Endodermal cell (in vitro differentiated cells): Measurements from ENCODE around the gene CYP11A1. TPM values are rescaled to one million over a fixed set of nuclear protein-coding genes. Genes with fewer than 3 reads are reported as not detected.

ENCODE experiments used
- DNase-seq: peaks from one replicate; pipeline ENCODE4 v3.0.0-alpha.2; 2017
- H3K27ac ChIP-seq: 2 replicates; pipeline ENCODE4 v1.5.1; 2013; ENCODE audit warnings: mild to moderate bottlenecking, low read depth, low read length, moderate library complexity
- H3K27me3 ChIP-seq: 2 replicates; pipeline ENCODE4 v1.6.1; 2013; ENCODE audit warnings: mild to moderate bottlenecking, low read length, moderate library complexity; ENCODE audit not compliant: insufficient read depth, control insufficient read depth, poor library complexity, severe bottlenecking
- H3K36me3 ChIP-seq: 2 replicates; pipeline ENCODE4 v1.7.0; 2013; ENCODE audit warnings: mild to moderate bottlenecking, low read length, moderate library complexity; ENCODE audit not compliant: control insufficient read depth, insufficient read depth
- H3K4me1 ChIP-seq: one replicate; pipeline ENCODE4 v1.7.0; 2013; ENCODE audit warnings: low read length; ENCODE audit not compliant: control insufficient read depth, insufficient read depth
- H3K4me3 ChIP-seq: 2 replicates; pipeline ENCODE4 v1.5.1; 2013; ENCODE audit warnings: mild to moderate bottlenecking, low read length, moderate library complexity
- H3K9ac ChIP-seq: 2 replicates; pipeline ENCODE4 v1.6.1; 2013; ENCODE audit warnings: mild to moderate bottlenecking, low read length, moderate library complexity; ENCODE audit not compliant: poor library complexity, severe bottlenecking; ENCODE audit errors: extremely low read depth
- H3K9me3 ChIP-seq: 2 replicates; pipeline ENCODE4 v1.6.1; 2013; ENCODE audit warnings: mild to moderate bottlenecking, low read length, moderate library complexity; ENCODE audit not compliant: control insufficient read depth
- H3K27ac Mint-ChIP-seq: 2 replicates; pipeline ENCODE4 v1.8.0; 2020; ENCODE audit warnings: mixed read lengths
- H3K27me3 Mint-ChIP-seq: 2 replicates; pipeline ENCODE4 v1.8.0; 2021; ENCODE audit warnings: mild to moderate bottlenecking, mixed read lengths; ENCODE audit not compliant: insufficient read depth
- H3K36me3 Mint-ChIP-seq: 2 replicates; pipeline ENCODE4 v1.8.0; 2020; ENCODE audit warnings: low read depth, mixed read lengths
- H3K4me1 Mint-ChIP-seq: 2 replicates; pipeline ENCODE4 v1.8.0; 2020; ENCODE audit warnings: mixed read lengths
- H3K4me3 Mint-ChIP-seq: 2 replicates; pipeline ENCODE4 v1.8.0; 2020; ENCODE audit warnings: mild to moderate bottlenecking, moderate library complexity, mixed read lengths
- H3K9me3 Mint-ChIP-seq: 2 replicates; pipeline ENCODE4 v1.8.0; 2020; ENCODE audit warnings: mild to moderate bottlenecking, mixed read lengths
- CTCF ChIP-seq: fragments of 200-600 bp; sonication (generic); conservative IDR thresholded peaks from 2 replicates; pipeline ENCODE4 v1.5.0; 2021; ENCODE audit warnings: antibody characterized with exemption, mild to moderate bottlenecking
- WGBS, 2 experiments: methylation state at CpG; one replicate each; pipeline versions ENCODE4 v1.1.5 to v1.1.7; 2013; ENCODE audit warnings: missing lambda C conversion rate in 2 of 2, mixed read lengths in 1 of 2; ENCODE audit not compliant: insufficient coverage in 1 of 2, insufficient read length in 1 of 2; 5-methylcytosine and 5-hydroxymethylcytosine counted together
- total RNA-seq, 2 donors: library from RNA; stranded (reverse); fragmentation: NEBNext Ultra II Directional in 1 of 2; extraction: Animal tissue kit (Norgen Biotek cat#: 25700) in 1 of 2; gene quantifications; 2 replicates in 1 of 2; 3 replicates in 1 of 2; pipeline ENCODE4 v1.2.1, GENCODE V29; 2021

The CYP11A1 gene
- total RNA-seq, 2 donors from 2014 or later: 4.8 to 5.3 TPM

GRCh38 chr15:74368121-74368520 lies 675 bp upstream of the CYP11A1 start:
- no peak for TF ChIP-seq CTCF
- DNase-seq: no peak
- Histone ChIP-seq H3K9ac (no peak overlapping the region), H3K9me3 (no peaks in the 10 kb centered on the region), H3K4me1 (peaks cover 8% of the 10 kb centered on the region), H3K27ac (no peak overlapping the region), H3K36me3 (no peaks in the 10 kb centered on the region), H3K27me3 (no peaks in the 10 kb centered on the region), H3K4me3 (no peak overlapping the region)
- no peaks in the 10 kb centered on the region for H3K9me3 Mint-ChIP-seq
- H3K36me3 Mint-ChIP-seq: no peaks in the 10 kb centered on the region
- peaks cover 2% of the 10 kb centered on the region for H3K27me3 Mint-ChIP-seq
- H3K4me3 Mint-ChIP-seq: no peak overlapping the region
- no peak overlapping the region for H3K27ac Mint-ChIP-seq
- H3K4me1 Mint-ChIP-seq: peaks cover 19% of the 10 kb centered on the region
- WGBS, 2 experiments: 96 to 100% methylated on average over 1 to 3 of the region's 3 CpGs

GRCh38 chr15:74365598-74366445 lies 1.6 kb downstream of the CYP11A1 start:
- Histone ChIP-seq H3K27me3 (no peaks in the 10 kb centered on the region), H3K36me3 (peaks cover 5% of the 10 kb centered on the region), H3K9ac (peak overlapping the region; percentile 57), H3K4me3 (peak overlapping the region; percentile 76), H3K27ac (no peak overlapping the region), H3K9me3 (no peaks in the 10 kb centered on the region), H3K4me1 (peaks cover 8% of the 10 kb centered on the region)
- peak; percentile 87 for DNase-seq
- peaks cover 6% of the 10 kb centered on the region for H3K36me3 Mint-ChIP-seq
- H3K27ac Mint-ChIP-seq: peak overlapping the region; percentile 94
- whole genome bisulfite sequencing, 2 experiments: 8 to 12% methylated on average over 23 to 73 of the region's 75 CpGs
- no peaks in the 10 kb centered on the region for H3K27me3 Mint-ChIP-seq
- H3K4me1 Mint-ChIP-seq: peaks cover 15% of the 10 kb centered on the region
- no peaks in the 10 kb centered on the region for H3K9me3 Mint-ChIP-seq
- TF ChIP-seq CTCF: peak; percentile 35
- H3K4me3 Mint-ChIP-seq: peak overlapping the region; percentile 68

- Histone ChIP-seq H3K4me1 (peaks cover 8% of the 10 kb centered on the region), H3K36me3 (peaks cover 5% of the 10 kb centered on the region), H3K27me3 (no peaks in the 10 kb centered on the region), H3K27ac (no peak overlapping the region), H3K4me3 (peak overlapping the region; percentile 76), H3K9me3 (no peaks in the 10 kb centered on the region), H3K9ac (peak overlapping the region; percentile 57)
- TF ChIP-seq CTCF: no peak
- DNase-seq: peak; percentile 79
- peak overlapping the region; percentile 68 for H3K4me3 Mint-ChIP-seq
- H3K36me3 Mint-ChIP-seq: peaks cover 6% of the 10 kb centered on the region
- H3K27ac Mint-ChIP-seq: peak overlapping the region; percentile 94
- H3K27me3 Mint-ChIP-seq: no peaks in the 10 kb centered on the region
- WGBS, 2 experiments: 54 to 73% methylated on average over 3 to 12 of the region's 12 CpGs
- peaks cover 15% of the 10 kb centered on the region for H3K4me1 Mint-ChIP-seq
- H3K9me3 Mint-ChIP-seq: no peaks in the 10 kb centered on the region
Measured at GRCh38 chr15:74364936-74365597, 2.4 kb downstream of the CYP11A1 start.
